HepG2 (cell line): ENCODE results near the gene CST3. TPM values are rescaled to one million over a fixed set of nuclear protein-coding genes. Genes with fewer than 3 reads are reported as not detected.
A peak's percentile ranks its signal among the peaks of the same experiment; 100 is the strongest.

Source experiments
- AGO2 ChIP-seq: fragments of 200-400 bp; formaldehyde crosslinking; optimal IDR thresholded peaks from 2 replicates; pipeline ENCODE3; 2017; ENCODE audit warnings: mild to moderate bottlenecking, low read depth, low read length, moderate library complexity
- DR1 ChIP-seq: sonication (generic); formaldehyde crosslinking; IDR thresholded peaks from 2 replicates; pipeline ENCODE4 v1.8.0; 2021; ENCODE audit warnings: mild to moderate bottlenecking, missing genetic modification reagents, inconsistent platforms
- E2F1 ChIP-seq: sonication (generic); formaldehyde crosslinking; IDR thresholded peaks from 2 replicates; pipeline ENCODE4 v1.5.0; 2020; ENCODE audit warnings: missing genetic modification reagents
- FOXA1 ChIP-seq, 2 experiments: fragments of 450-650 bp in 1 of 2; sonication (generic) in 1 of 2; formaldehyde crosslinking in 1 of 2; IDR thresholded peaks; 2 replicates each; pipeline versions ENCODE4 v1.4.0 to v1.6.1; 2016 to 2020; ENCODE audit warnings: missing genetic modification reagents in 1 of 2
- SRSF9 ChIP-seq: fragments of 200-400 bp; formaldehyde crosslinking; IDR thresholded peaks from 2 replicates; pipeline ENCODE4 v1.6.1; 2018; ENCODE audit warnings: borderline replicate concordance, mild to moderate bottlenecking, low read depth, low read length; ENCODE audit not compliant: insufficient read depth, poor library complexity, severe bottlenecking
- ZNF121 ChIP-seq: sonication (generic); formaldehyde crosslinking; IDR thresholded peaks from 2 replicates; pipeline ENCODE4 v1.5.0; 2020; ENCODE audit warnings: mild to moderate bottlenecking, missing genetic modification reagents
- ZNF232 ChIP-seq: sonication (generic); formaldehyde crosslinking; IDR thresholded peaks from 2 replicates; pipeline ENCODE4 v1.4.0; 2020; ENCODE audit warnings: missing genetic modification reagents, borderline replicate concordance
- ZNF362 ChIP-seq: sonication (generic); formaldehyde crosslinking; IDR thresholded peaks from 2 replicates; pipeline ENCODE4 v1.4.0; 2020; ENCODE audit warnings: missing genetic modification reagents, mild to moderate bottlenecking, borderline replicate concordance
- polyA plus RNA-seq, 8 experiments: library from polyadenylated mRNA; depleted of rRNA in 3 of 8; stranded (reverse) in 7 of 8; unstranded in 1 of 8; fragments of >200 nt; fragmentation: Illumina TruSeq in 4 of 8; extraction: Trizol in 4 of 8; gene quantifications; 2 replicates each; pipeline versions ENCODE4 v1.2.1 to v1.2.3, GENCODE V29; 2011 to 2016; ENCODE audit warnings: low read depth in 4 of 8, missing spikeins in 1 of 8, mixed read lengths in 1 of 8; ENCODE audit not compliant: insufficient read depth in 1 of 8
- total RNA-seq, 5 experiments: library from RNA; depleted of rRNA; stranded (reverse); fragments of >200 nt; fragmentation: Illumina TruSeq; extraction: Trizol; gene quantifications; 2 replicates each; pipeline ENCODE4 v1.2.3, GENCODE V29; 2016; ENCODE audit warnings: low read depth in 1 of 5
- TF ChIP-seq, protein P1 (sequence below): sonication (generic); formaldehyde crosslinking; IDR thresholded peaks from 2 replicates; pipeline ENCODE4 v1.4.0; 2020; ENCODE audit warnings: missing genetic modification reagents; ENCODE audit errors: not compliant biosample characterization
- TF ChIP-seq, protein P2 (sequence below): sonication (generic); formaldehyde crosslinking; IDR thresholded peaks from 2 replicates; pipeline ENCODE4 v1.5.0; 2020; ENCODE audit warnings: mild to moderate bottlenecking, missing genetic modification reagents

CST3 gene
- total and polyA plus RNA-seq, 2 of the 13 experiments (the other 11 are each of a cell fraction or from before 2014, with no cell fraction given): 690 to 1,005 TPM

- TF ChIP-seq FOXA1 (IDR thresholded peaks at IDR 0.05): no peak
- peak; percentile 45 for TF ChIP-seq FOXA1 (CRISPR knock-in tag; IDR thresholded peaks at IDR 0.05)
- TF ChIP-seq DR1 (CRISPR knock-in tag): 0 out of 2 replicates have a peak, but pooled peaks have one; percentile 45
- TF ChIP-seq, protein P1, sequence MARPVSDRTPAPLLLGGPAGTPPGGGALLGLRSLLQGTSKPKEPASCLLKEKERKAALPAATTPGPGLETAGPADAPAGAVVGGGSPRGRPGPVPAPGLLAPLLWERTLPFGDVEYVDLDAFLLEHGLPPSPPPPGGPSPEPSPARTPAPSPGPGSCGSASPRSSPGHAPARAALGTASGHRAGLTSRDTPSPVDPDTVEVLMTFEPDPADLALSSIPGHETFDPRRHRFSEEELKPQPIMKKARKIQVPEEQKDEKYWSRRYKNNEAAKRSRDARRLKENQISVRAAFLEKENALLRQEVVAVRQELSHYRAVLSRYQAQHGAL (CRISPR knock-in tag): peak; percentile 59
- no peak for TF ChIP-seq E2F1
- no peak for TF ChIP-seq ZNF362 (CRISPR knock-in tag)
- peak; percentile 36 for TF ChIP-seq AGO2
- peak; percentile 74 for TF ChIP-seq ZNF121 (CRISPR knock-in tag)
- no peak for TF ChIP-seq SRSF9
- TF ChIP-seq, protein P2, sequence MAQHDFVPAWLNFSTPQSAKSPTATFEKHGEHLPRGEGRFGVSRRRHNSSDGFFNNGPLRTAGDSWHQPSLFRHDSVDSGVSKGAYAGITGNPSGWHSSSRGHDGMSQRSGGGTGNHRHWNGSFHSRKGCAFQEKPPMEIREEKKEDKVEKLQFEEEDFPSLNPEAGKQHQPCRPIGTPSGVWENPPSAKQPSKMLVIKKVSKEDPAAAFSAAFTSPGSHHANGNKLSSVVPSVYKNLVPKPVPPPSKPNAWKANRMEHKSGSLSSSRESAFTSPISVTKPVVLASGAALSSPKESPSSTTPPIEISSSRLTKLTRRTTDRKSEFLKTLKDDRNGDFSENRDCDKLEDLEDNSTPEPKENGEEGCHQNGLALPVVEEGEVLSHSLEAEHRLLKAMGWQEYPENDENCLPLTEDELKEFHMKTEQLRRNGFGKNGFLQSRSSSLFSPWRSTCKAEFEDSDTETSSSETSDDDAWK: no peak
- 0 out of 2 replicates have a peak, but pooled peaks have one; percentile 89 for TF ChIP-seq ZNF232 (CRISPR knock-in tag)
Observed at GRCh38 chr20:23585808-23586734, 51.7 kb downstream of the CST3 start (continued).
